SU-DHL-6 (cell line): Measurements from ENCODE around the gene SELENOV.

ENCODE experiments used
- CTCF ChIP-seq: fragments of 200-600 bp; sonication (generic); IDR thresholded peaks from one replicate; pipeline ENCODE4 v1.5.1; 2017; ENCODE audit warnings: antibody characterized with exemption, mild to moderate bottlenecking, low read length, moderate library complexity; ENCODE audit not compliant: insufficient read depth, poor library complexity, severe bottlenecking
- EZH2phosphoT487 ChIP-seq: fragments of 200-600 bp; sonication (generic), shearing (Covaris generic); conservative IDR thresholded peaks from 2 replicates; pipeline ENCODE4 v1.6.1; 2018; ENCODE audit warnings: mild to moderate bottlenecking, antibody characterized with exemption, low read length, moderate library complexity, mixed read lengths

- TF ChIP-seq CTCF (no peak), EZH2phosphoT487 (no peak)
Measured at GRCh38 chr19:39508629-39509028, 6.3 kb upstream of the SELENOV start.
